Subcutaneous abdominal adipose tissue (tissue), 5 donors: ENCODE data around the gene LPIN2.
"Not testable (repeated sequence)": the region's sequence is repeated elsewhere in the genome, so short reads cannot be mapped to it uniquely, and the experiment has no call there.

Source experiments
- H3K27ac ChIP-seq: one replicate; pipeline ENCODE4 v1.7.0; 2013; ENCODE audit warnings: low read depth, mild to moderate bottlenecking, inconsistent platforms, low read length, moderate library complexity
- H3K27me3 ChIP-seq, 5 donors: one replicate each; pipeline ENCODE4 v1.7.0; 2013; ENCODE audit warnings: low read length in 5 of 5, inconsistent platforms in 1 of 5; ENCODE audit not compliant: control insufficient read depth in 5 of 5, insufficient read depth in 4 of 5
- H3K36me3 ChIP-seq, 5 donors: one replicate each; pipeline ENCODE4 v1.7.0; 2013; ENCODE audit warnings: low read length in 5 of 5; ENCODE audit not compliant: control insufficient read depth in 5 of 5, insufficient read depth in 5 of 5
- H3K4me1 ChIP-seq, 5 donors: one replicate each; pipeline ENCODE4 v1.7.0; 2013; ENCODE audit warnings: low read length in 5 of 5, mild to moderate bottlenecking in 3 of 5, moderate library complexity in 1 of 5; ENCODE audit not compliant: control insufficient read depth in 5 of 5, insufficient read depth in 5 of 5
- H3K4me3 ChIP-seq, 5 donors: one replicate each; pipeline ENCODE4 v1.7.0; 2013; ENCODE audit warnings: low read length in 5 of 5, low read depth in 1 of 5
- H3K9ac ChIP-seq, 5 donors: one replicate each; pipeline ENCODE4 v1.7.0; 2013; ENCODE audit warnings: low read length in 5 of 5, mild to moderate bottlenecking in 4 of 5, moderate library complexity in 3 of 5
- H3K9me3 ChIP-seq, 5 donors: one replicate each; pipeline ENCODE4 v1.7.0; 2013; ENCODE audit warnings: low read length in 5 of 5; ENCODE audit not compliant: control insufficient read depth in 5 of 5
- donor health status: healthy.
- donor health status: healthy.
- donor health status: healthy.
- donor health status: healthy.
- donor health status: healthy.

Gene LPIN2

DNA sequence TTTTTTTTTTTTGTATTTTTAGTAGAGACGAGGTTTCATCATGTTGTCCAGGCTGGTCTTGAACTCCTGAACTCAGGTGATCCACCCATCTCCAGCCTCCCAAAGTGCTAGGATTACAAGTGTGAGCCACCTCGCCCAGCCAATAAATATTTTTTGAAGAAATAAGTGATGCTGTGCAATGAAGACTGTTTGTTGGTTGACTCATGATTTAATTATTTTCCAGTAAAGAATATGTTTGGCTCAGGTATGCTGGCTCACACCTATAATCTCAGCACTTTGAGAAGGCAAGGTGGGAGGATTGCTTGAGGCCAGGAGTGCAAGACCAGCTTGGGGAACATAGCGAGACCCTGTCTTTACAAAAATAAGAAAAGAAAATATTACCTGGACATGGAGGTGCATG lies 41.8 kb upstream of the LPIN2 start:
- H3K4me3 ChIP-seq = no peak overlapping the region
- no peaks in the 10 kb centered on the region for H3K9me3 ChIP-seq
- no peaks in the 10 kb centered on the region for H3K27me3 ChIP-seq
- H3K27ac ChIP-seq = no peak overlapping the region
- H3K4me1 ChIP-seq = peaks cover 0 to 20% (median 9%) of the 10 kb centered on the region in 5 donors
- no peaks in the 10 kb centered on the region for H3K36me3 ChIP-seq
- H3K9ac ChIP-seq = no peak overlapping the region

DNA sequence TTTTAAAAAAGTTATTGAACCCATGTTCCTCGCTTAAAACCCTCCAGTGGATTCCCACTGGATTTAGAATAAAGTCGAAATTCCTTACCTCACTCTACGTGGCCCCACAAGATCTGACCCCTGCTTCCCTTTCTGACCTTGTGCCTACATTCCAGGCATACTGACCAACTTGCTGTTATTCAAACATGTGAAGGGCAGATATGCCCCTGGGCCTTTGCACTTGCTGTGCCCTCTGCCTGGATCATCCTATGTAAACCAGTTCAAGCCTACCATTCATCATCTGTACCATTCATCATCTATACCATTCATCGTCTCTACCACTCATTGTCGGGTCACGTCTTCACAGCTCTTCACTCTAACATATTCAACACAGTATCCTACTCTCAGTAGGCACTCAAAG lies 41.3 kb upstream of the LPIN2 start:
- Histone ChIP-seq H3K27me3 (no peaks in the 10 kb centered on the region), H3K4me3 (no peak overlapping the region), H3K27ac (no peak overlapping the region), H3K36me3 (no peaks in the 10 kb centered on the region), H3K9ac (no peak overlapping the region), H3K9me3 (no peaks in the 10 kb centered on the region), H3K4me1 (peaks cover 0 to 15% (median 9%) of the 10 kb centered on the region in 5 donors)

DNA sequence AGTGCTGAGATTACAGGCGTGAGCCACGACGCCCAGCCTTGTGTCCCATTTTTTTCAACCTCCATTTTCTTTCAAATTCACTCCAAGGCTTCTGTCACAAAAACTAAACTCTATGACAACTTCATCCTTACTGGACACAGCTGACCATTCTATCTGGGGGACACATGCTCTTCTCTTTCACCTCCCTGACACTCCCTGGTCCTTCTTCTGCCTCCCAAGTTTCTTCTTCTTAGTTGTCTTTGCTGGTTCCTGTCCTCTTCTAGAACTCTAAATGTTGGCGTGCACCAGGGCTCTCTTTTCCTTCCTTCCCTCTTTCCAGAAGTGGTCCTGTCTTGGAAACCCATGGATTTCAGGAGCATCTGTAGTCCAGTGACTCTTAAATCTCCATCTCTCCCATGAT lies 40.1 kb upstream of the LPIN2 start:
- Histone ChIP-seq H3K9me3 (no peaks in the 10 kb centered on the region), H3K9ac (no peak overlapping the region), H3K36me3 (no peaks in the 10 kb centered on the region), H3K4me3 (no peak overlapping the region), H3K27me3 (no peaks in the 10 kb centered on the region), H3K27ac (no peak overlapping the region), H3K4me1 (peaks cover 0 to 9% (median 8%) of the 10 kb centered on the region in 5 donors)

DNA sequence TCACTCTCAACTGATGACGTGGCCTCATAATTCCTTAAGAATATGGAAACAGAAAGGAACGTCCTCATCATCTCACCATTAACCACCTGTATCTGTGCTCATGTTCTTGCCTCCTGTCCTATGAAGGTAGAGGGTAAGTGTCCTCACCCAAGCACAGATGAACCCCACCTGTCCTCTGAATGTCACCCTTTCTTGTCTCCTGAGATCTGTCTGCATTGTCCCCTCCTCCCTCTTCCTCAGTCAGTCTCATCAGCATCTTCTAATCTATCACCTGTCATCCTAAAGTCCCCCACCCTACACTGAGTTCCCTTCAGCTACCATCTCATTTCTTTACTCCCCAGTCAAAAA lies 39.4 kb upstream of the LPIN2 start:
- Histone ChIP-seq H3K9me3 (no peaks in the 10 kb centered on the region), H3K4me1 (peaks cover 0 to 9% (median 8%) of the 10 kb centered on the region in 5 donors), H3K4me3 (no peak overlapping the region), H3K9ac (no peak overlapping the region), H3K27me3 (no peaks in the 10 kb centered on the region), H3K36me3 (no peaks in the 10 kb centered on the region), H3K27ac (no peak overlapping the region)

DNA sequence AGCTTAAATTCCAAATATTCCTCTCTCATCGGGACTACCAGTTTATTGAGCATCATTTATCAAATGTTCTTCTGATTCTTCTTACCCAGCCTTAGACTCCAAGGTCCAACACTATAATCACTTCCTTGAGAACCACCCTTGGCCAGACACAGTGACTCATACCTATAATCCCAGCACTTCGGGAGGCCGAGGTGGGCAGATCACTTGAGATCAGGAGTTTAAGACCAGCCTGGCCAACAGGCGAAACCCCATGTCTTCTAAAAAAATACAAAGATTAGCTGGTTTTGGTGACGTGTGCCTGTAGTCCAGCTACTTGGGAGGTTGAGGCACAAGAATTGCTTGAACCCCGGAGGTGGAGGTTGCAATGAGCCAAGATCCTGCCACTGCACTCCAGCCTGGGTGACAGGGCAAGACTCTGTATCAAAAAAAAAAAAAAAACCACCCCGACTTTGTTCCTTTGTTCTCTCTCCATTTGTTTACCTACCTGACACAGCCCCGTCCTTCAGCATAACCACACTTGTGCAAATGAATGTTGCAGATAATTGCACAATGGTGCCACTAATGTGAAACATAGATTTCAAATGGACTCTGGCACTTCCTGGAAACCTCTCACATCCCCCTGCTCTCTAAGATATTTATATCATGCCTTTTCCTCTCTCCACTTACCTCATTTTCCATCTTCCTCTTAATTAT lies 38.9 kb upstream of the LPIN2 start:
- Histone ChIP-seq H3K27me3 (no peaks in the 10 kb centered on the region), H3K27ac (no peak overlapping the region), H3K36me3 (no peaks in the 10 kb centered on the region), H3K4me3 (no peak overlapping the region), H3K4me1 (peaks cover 0 to 9% (median 8%) of the 10 kb centered on the region in 5 donors), H3K9ac (no peak overlapping the region), H3K9me3 (no peaks in the 10 kb centered on the region)

DNA sequence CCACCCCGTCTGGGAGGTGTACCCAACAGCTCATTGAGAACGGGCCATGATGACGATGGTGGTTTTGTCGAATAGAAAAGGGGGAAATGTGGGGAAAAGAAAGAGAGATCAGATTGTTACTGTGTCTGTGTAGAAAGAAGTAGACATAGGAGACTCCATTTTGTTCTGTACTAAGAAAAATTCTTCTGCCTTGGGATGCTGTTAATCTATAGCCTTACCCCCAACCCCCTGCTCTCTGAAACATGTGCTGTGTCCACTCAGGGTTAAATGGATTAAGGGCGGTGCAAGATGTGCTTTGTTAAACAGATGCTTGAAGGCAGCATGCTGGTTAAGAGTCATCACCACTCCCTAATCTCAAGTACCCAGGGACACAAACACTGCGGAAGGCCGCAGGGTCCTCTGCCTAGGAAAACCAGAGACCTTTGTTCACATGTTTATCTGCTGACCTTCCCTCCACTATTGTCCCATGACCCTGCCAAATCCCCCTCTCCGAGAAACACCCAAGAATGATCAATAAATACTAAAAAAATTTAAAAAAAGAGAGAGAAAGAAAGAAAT lies 37.0 kb upstream of the LPIN2 start:
- H3K27me3 ChIP-seq, H3K4me1 ChIP-seq, H3K4me3 ChIP-seq, H3K36me3 ChIP-seq, H3K9me3 ChIP-seq, H3K9ac ChIP-seq, H3K27ac ChIP-seq: not testable (repeated sequence)

DNA sequence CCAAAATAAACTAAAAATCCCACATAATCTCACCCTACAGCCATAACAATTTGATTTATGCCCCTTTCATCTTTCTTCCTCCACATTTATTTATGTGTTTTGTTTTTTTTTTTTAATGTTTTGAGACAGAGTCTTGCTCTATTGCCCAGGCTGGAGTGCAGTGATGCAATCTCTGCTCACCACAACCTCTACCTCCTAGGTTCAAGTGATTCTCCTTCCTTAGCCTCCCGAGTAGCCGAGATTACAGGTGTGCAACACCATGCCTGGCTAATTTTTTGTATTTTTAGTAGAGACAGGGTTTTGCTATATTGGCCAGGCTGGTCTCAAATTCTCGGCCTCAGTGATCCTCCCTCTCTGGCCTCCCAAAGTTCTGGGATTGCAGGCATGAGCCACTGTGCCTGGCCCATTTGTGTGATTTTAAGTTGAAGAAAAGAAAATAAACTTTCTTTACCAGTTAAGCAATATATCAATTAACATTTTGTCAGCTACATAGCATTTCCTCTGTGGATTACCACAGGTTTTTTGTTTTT lies 35.9 kb upstream of the LPIN2 start:
- Histone ChIP-seq H3K9me3 (no peaks in the 10 kb centered on the region), H3K4me1 (peaks cover 0 to 11% (median 7%) of the 10 kb centered on the region in 5 donors), H3K36me3 (no peaks in the 10 kb centered on the region), H3K27me3 (no peaks in the 10 kb centered on the region), H3K27ac (no peak overlapping the region), H3K4me3 (no peak overlapping the region), H3K9ac (no peak overlapping the region)

DNA sequence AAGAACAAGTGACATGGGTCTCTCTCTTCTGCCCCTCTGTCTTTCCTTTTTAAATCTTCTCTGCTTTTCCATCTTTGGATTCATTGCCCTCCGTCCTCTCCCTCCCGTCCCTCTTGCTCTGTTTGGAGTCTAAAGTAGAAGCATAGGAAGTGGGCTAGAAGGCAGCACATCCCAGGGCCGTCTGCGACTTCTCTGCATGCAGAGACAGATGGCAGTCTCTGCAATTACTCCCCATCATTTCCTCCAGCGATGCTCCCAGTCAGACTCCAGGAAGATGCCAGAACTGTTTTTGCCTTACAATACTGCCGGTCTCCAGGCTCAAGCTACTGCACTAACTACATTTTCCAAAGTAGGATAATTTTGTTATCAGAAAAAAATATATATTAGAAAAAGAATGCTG lies 35.2 kb upstream of the LPIN2 start:
- Histone ChIP-seq H3K27me3 (no peaks in the 10 kb centered on the region), H3K4me3 (no peak overlapping the region), H3K9me3 (no peaks in the 10 kb centered on the region), H3K27ac (no peak overlapping the region), H3K4me1 (peaks cover 0 to 11% (median 7%) of the 10 kb centered on the region in 5 donors), H3K36me3 (no peaks in the 10 kb centered on the region), H3K9ac (no peak overlapping the region)

DNA sequence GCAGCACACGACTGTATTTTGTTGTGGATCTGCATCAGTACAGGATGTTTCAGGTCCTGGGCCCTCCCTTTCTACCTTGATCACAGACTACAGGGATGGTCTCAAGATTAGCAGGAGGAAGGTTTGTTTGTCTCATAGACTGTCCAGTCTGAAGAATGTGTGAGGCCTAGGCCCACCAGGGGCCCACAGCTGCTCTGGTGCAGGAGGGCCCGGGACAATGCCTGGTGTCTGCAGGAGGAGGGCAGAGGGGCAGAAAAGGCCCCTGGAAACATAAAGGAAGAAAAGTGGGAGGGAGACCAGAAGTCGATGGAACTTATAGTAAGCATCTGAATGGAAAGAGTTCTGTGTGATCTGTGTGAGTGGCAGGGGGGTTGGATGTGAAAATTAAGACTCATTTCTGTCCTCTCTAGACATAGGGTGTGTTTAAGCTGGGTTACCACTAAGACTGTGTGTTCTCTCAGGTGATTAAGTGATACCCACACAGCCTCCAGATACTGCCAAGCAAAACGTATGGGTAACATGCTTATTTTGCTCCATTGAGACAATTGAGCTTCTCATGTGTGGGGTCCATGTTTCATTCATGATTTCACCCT lies 33.4 kb upstream of the LPIN2 start:
- Histone ChIP-seq H3K4me1 (peaks cover 1 to 11% (median 7%) of the 10 kb centered on the region in 5 donors), H3K27ac (no peak overlapping the region), H3K36me3 (no peaks in the 10 kb centered on the region), H3K4me3 (no peak overlapping the region), H3K9me3 (no peaks in the 10 kb centered on the region), H3K27me3 (no peaks in the 10 kb centered on the region), H3K9ac (no peak overlapping the region)

DNA sequence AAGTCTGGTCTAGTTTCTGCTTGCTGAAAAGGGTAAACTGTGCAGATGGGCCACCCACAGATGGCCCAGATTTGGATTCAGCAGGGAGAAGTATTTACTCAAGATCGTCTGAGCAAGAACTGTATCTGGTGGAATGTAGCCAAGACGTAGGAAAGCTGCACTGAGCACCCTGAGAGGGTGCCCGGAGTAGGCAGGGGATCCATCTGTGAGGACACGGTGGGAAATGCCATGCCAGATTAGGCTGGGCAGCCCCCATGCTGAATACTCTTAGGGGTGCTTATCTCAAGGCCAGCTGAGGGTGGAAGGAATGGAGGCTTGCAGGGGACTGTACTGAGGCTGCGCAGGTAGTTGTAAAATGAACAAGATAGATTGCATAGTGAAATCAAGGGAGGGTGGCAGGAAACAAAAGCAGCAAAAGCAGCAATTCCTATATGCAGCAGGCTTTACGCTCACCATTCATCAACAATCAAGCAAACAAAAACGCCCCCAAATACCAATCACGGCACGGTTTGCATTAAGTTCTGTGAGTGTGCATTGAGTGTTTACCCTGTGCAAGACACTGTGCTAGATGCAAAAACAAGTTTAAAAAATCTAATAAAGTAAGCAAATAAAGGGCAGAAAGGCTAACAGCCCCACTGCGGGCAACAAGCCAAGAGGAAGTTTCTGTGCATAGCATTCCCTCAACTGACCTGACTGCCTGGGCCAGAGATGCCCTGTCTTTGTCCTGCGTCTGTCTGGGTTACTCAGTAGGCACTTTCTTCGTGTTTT lies 32.2 kb upstream of the LPIN2 start:
- Histone ChIP-seq H3K27me3 (no peaks in the 10 kb centered on the region), H3K9ac (no peak overlapping the region), H3K4me3 (no peak overlapping the region), H3K9me3 (no peaks in the 10 kb centered on the region), H3K27ac (no peak overlapping the region), H3K4me1 (peaks cover 1 to 11% (median 7%) of the 10 kb centered on the region in 5 donors), H3K36me3 (no peaks in the 10 kb centered on the region)
